ENCODE results near the gene CYB561D1. TPM values are rescaled to one million over a fixed set of nuclear protein-coding genes. Genes with fewer than 3 reads are reported as not detected.

The CYB561D1 gene
- total RNA-seq, result 3.6 TPM in 2 replicates

GRCh38 chr1:109493805-109494539 lies at the start of gene CYB561D1:
Gene CYB561D1, plus strand, starts transcription at chr1:109494094. Its CDS starts 46 bp downstream, at chr1:109494140.

GRCh38 chr1:109466452-109467300 lies 27.2 kb upstream of the CYB561D1 start, which contains the start of gene SYPL2:
Gene SYPL2, plus strand, starts transcription at chr1:109466546. Its CDS starts 298 bp downstream, at chr1:109466844.

GRCh38 chr1:109483672-109484518 lies 10.0 kb upstream of the CYB561D1 start, which contains the start of gene ATXN7L2:
Gene ATXN7L2, plus strand, starts transcription at chr1:109483905. Its CDS starts 49 bp downstream, at chr1:109483954.

GRCh38 chr1:109509176-109510134 lies 15.6 kb downstream of the CYB561D1 start, which contains the start of gene AMIGO1:
Gene AMIGO1, minus strand, starts transcription at chr1:109509727. Its CDS starts 815 bp downstream, at chr1:109508912.

GRCh38 chr1:109539676-109540075 lies 45.8 kb downstream of the CYB561D1 start, which contains the start of gene GPR61:
Gene GPR61, plus strand, starts transcription at chr1:109539872. Its CDS starts 3,151 bp downstream, at chr1:109543023.

GRCh38 chr1:109548321-109549267 lies 54.7 kb downstream of the CYB561D1 start, which contains the start of gene GNAI3:
Gene GNAI3, plus strand, starts transcription at chr1:109548615. Its CDS starts 106 bp downstream, at chr1:109548721.

Other genes with a start within 250 kb of the CYB561D1 start
- gene CELSR2, start 244.6 kb upstream of the CYB561D1 start, total RNA-seq, result 1.00 and 1.5 TPM in 2 replicates
- 1.8 and 2.3 TPM in 2 replicates for gene PSRC1, start 210.9 kb upstream of the CYB561D1 start, total RNA-seq
- gene MYBPHL, start 187.1 kb upstream of the CYB561D1 start, total RNA-seq, result not detected in 2 replicates
- 3.3 and 4.7 TPM in 2 replicates for gene SORT1, start 96.2 kb upstream of the CYB561D1 start, total RNA-seq
- 39.1 and 43.8 TPM in 2 replicates for gene PSMA5, start 67.6 kb upstream of the CYB561D1 start, total RNA-seq
- gene SYPL2, start 27.5 kb upstream of the CYB561D1 start, total RNA-seq, result 0.28 and 0.46 TPM in 2 replicates
- 0.85 and 1.5 TPM in 2 replicates for gene ATXN7L2, start 10.2 kb upstream of the CYB561D1 start, total RNA-seq
- 1.6 and 2.0 TPM in 2 replicates for gene AMIGO1, start 15.6 kb downstream of the CYB561D1 start, total RNA-seq
- 0.28 TPM in 2 replicates for gene GPR61, start 45.8 kb downstream of the CYB561D1 start, total RNA-seq
- 11.7 and 13.7 TPM in 2 replicates for gene GNAI3, start 54.5 kb downstream of the CYB561D1 start, total RNA-seq
- gene GNAT2, start 125.5 kb downstream of the CYB561D1 start, total RNA-seq, result 0.28 and 0.37 TPM in 2 replicates
- 73.5 and 83.7 TPM in 2 replicates for gene AMPD2, start 125.7 kb downstream of the CYB561D1 start, total RNA-seq
- 14.8 and 18.4 TPM in 2 replicates for gene GSTM4, start 162.0 kb downstream of the CYB561D1 start, total RNA-seq
- 16.2 and 20.0 TPM in 2 replicates for gene GSTM2, start 174.0 kb downstream of the CYB561D1 start, total RNA-seq
- 9.0 and 9.6 TPM in 2 replicates for gene GSTM1, start 193.7 kb downstream of the CYB561D1 start, total RNA-seq
- 8.5 and 13.3 TPM in 2 replicates for gene GSTM5, start 218.2 kb downstream of the CYB561D1 start, total RNA-seq
- gene GSTM3, start 246.9 kb downstream of the CYB561D1 start, total RNA-seq, result 215 and 220 TPM in 2 replicates